GM12874 (cell line): ENCODE measurements around the gene RBM47.

Source experiments
- CTCF ChIP-seq: IDR thresholded peaks from 2 replicates; pipeline ENCODE4 v1.5.1; 2011; ENCODE audit warnings: low read depth, mild to moderate bottlenecking, control low read depth, low read length, moderate library complexity; ENCODE audit not compliant: insufficient read depth

RBM47 gene

GRCh38 chr4:40486534-40486933 lies 143.1 kb downstream of the RBM47 start:
- no peak for TF ChIP-seq CTCF

DNA sequence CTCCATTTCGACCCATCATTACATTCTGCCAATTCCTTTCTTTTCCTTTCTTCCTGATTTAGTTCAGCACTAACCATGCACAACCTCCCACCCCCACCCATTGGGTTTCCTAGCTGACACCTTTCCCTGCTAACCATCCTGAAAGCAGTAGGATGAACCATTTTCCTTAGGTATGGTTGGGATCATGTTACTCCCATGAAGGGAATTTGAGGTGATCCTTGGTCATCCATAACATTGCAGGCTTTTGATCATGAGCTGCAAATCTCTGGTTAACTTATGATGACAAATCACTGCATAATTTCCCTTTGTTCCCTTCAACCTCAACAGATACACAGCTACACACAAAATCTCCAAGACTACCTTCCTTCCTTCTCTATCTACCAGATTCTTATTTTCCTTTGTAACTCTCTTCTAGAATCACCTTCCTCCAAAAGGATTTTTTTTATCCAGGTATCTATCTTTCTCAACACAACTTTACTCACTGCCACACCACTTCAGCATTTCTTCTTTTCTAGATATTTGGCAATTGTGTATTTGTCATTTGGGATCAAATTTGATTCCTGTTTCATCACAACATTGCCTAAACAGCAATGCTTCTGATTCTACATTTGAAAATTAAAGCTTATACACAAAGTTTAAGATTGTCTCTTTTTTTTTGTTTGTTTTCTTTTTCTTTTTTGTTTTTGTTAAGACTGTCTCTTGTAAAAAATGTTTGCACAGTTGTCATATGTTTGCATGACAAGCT lies 145.1 kb downstream of the RBM47 start:
- no peak for TF ChIP-seq CTCF

- no peak for TF ChIP-seq CTCF
Observed at GRCh38 chr4:40482985-40483647, 146.5 kb downstream of the RBM47 start.

GRCh38 chr4:40481977-40482376 lies 147.7 kb downstream of the RBM47 start:
- no peak for TF ChIP-seq CTCF

DNA sequence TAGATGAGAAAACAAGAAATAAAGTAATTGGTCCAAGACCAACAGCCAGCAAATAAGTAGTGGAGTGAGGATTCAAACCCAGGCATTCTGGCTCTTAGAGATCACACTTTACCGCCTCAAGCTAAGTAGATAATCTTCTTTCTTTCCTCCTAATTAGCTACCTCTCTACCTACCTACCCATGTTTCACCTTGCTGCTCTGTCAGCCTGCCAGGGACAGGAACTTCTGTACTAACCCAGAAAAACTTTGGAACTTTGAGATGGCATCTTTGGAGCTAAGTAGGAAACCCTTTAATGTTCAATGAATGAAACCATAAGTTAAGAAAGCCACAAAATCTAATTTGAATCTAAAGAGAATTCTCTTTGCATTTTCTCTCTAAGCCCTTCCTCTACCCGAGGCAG lies 149.4 kb downstream of the RBM47 start:
- TF ChIP-seq CTCF = no peak

GRCh38 chr4:40479378-40479777 lies 150.3 kb downstream of the RBM47 start:
- TF ChIP-seq CTCF = no peak

GRCh38 chr4:40475609-40476008 lies 154.1 kb downstream of the RBM47 start:
- TF ChIP-seq CTCF = no peak
